GM12874 (cell line): ENCODE results near the gene CHD8.

Source experiments
- TF ChIP-seq, protein P1 (sequence below): IDR thresholded peaks from 2 replicates; pipeline ENCODE4 v1.5.1; 2011; ENCODE audit warnings: low read depth, mild to moderate bottlenecking, control low read depth, low read length, moderate library complexity; ENCODE audit not compliant: insufficient read depth

Gene CHD8

DNA sequence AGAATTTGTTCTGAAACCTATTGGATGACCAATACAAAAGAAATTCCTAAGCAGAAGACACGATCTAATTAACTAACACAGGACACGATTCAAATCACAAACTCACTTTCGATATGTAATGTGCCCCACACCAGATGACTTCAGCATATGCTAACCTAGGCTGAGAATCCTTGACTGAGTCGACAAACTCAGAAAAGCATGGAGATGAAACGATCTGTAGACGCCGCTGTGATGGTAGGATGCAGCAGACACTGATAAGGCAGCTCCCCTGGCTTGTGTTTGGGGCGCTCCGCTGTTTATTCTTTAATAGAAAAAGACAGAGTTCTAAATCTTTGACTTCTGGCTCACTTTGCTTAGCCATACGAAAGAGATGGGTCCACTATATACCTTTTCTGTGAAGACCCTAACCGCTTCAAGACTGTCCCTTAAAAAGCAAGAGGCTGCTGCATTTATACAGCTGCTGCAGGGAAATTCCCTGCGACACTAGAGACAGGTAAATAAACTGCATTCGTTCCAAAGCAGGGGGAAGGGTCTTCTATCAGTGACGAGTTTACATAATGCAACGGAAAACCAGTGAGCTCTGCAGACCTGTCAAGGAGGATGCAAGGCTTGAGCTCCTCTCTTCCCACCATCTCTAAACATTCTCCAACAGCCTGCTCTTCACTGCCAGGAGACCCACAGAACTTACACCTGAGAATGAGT lies 929 bp downstream of the CHD8 start:
- TF ChIP-seq, protein P1, sequence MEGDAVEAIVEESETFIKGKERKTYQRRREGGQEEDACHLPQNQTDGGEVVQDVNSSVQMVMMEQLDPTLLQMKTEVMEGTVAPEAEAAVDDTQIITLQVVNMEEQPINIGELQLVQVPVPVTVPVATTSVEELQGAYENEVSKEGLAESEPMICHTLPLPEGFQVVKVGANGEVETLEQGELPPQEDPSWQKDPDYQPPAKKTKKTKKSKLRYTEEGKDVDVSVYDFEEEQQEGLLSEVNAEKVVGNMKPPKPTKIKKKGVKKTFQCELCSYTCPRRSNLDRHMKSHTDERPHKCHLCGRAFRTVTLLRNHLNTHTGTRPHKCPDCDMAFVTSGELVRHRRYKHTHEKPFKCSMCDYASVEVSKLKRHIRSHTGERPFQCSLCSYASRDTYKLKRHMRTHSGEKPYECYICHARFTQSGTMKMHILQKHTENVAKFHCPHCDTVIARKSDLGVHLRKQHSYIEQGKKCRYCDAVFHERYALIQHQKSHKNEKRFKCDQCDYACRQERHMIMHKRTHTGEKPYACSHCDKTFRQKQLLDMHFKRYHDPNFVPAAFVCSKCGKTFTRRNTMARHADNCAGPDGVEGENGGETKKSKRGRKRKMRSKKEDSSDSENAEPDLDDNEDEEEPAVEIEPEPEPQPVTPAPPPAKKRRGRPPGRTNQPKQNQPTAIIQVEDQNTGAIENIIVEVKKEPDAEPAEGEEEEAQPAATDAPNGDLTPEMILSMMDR, result no peak

DNA sequence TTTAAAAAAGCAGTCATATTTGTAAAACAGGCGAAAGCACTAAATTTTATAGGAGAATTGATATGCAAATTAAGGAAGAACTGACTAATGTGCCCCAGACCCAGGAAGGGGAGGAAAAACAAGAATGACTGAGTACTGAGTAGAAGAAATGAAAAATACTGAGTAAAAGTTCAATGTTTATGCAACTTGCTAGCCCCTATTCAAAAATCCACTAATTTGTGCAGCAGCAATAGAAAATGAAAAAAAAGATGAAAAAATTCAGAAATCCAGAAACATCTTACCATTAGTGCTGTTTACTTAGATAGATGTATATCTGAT lies 6.1 kb downstream of the CHD8 start:
- TF ChIP-seq, protein P1, result no peak

DNA sequence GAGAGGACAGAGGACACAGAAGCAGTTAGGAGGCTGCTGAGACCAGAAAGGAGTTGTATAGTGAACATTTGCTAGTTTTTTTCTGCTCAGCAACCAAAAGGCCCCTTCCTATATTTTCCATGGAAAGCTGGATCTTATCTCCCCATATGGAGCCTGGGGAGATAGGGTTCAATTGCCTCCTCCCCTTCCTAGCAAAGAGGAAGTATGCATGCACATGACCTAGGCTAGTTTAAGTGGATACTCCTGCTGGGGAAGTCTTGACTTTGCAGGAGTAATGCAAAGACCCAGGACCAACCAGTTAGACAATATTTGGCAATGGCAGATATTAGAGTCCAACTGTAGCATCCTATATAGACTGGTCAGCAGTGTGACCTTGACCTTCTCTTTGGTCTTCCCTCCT lies 15.1 kb downstream of the CHD8 start:
- TF ChIP-seq, protein P1, result no peak

DNA sequence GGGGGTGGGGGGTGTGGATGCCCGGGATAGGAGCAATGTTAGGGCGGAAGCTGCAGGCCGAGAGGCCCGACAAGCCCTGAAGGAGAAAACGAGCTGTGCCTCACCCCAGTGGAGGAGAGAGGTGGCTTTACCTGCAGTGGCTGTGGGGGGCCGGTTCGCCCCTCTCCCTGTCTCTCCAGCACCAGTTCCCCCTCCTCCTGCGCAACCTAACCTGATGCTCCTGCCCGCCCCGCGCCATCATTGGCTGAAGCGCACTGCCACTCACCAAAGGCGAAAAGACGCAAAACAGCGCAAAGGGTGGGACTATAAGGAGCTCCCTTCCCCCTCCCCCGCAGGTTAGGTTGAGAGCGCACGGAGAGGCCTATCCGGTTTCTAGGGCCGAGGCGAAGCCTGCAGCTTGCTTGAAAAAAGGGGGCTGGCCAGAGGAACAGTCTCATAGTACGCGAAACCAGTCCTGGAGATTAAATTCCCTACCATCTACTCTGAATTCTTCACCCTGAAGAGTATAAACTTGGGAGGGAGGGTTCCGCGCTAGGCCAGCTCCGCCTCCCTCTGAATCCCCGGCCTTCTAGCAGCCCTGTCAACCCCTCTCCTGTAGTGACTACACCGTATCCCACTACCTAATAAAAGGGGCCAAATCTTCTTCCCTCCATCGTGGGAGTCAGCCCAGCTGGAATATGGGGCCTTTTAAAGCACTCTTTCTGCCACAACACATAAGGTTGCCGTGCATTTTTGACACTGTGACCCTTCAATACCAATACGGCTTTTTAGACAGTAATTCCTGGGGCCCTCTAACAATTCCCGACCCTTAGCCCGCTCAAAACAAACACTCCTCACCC lies 18.6 kb downstream of the CHD8 start:
- TF ChIP-seq, protein P1, result no peak

DNA sequence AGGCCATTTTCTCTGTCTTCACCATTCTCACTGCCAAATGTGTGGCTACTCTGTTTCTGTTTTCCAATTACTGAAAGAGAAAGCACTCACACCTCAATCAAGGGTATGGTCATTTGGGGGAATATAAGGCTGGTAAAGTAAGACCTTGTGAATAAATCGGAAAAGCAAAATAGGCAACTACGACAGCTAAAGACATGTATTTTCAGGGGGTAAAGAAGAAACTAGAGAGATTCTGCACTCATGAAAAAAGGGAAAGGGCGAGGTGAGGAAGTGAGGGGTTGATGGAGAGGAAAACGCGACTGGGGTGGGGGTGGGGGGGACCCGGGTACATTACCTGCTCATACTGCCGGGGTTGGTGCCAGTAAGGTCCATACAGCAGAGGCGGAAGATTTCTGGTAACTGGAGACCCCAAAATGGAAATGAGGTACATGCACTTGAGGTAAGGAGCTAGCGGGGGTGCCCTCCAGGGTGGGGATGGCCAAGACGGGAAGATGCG lies 19.3 kb downstream of the CHD8 start:
- TF ChIP-seq, protein P1, result no peak

DNA sequence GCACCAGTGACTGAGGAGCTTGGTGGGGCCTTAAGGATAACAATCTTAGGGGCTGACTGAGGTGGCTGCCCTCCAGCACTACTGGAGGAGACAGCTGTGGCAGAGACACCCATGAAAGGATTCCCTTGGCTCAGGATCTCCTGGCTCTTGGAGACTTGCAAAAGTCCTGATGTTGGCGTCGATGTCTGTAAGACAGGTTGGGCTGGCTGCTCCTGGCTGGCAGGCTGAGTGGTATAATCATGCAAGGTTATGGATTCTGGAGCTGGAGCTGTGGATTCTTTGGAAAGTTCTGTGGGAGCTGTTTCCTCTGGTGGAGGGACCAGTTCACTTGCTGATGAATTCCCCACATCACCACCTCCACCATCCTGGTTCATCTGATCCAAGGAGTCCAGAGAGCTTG lies 24.8 kb downstream of the CHD8 start:
- TF ChIP-seq, protein P1, result no peak

DNA sequence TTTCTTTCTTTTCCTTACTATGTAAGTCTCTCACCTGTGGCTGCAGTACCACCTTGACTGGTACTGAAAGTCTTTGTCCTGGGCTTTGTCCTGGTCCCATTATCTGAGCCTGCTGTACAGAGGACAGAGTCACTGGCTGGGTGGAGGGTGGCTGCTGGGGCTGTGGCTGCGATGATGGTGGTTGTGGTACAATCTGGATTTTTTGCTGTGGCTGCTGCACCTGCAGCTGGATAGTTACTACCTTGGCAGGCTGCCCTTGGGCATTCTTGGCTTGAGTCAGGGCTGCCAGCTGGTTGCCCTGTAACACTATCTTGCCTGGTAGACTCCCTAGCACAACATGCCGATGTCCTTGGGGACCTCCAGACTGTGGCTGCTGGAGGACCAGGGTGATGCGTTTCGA lies 27.0 kb downstream of the CHD8 start:
- TF ChIP-seq, protein P1, result no peak
